ENCODE results near the gene ZNF581.

ZNF581 gene

GRCh38 chr19:55668603-55669348 is 25.3 kb downstream of the ZNF581 start:
- no peak for DNase-seq

- no peak for DNase-seq
Observed at GRCh38 chr19:55669418-55670279, 26.2 kb downstream of the ZNF581 start.

- peak; percentile 44 for DNase-seq
Observed at GRCh38 chr19:55670280-55671053, 27.0 kb downstream of the ZNF581 start.

DNA sequence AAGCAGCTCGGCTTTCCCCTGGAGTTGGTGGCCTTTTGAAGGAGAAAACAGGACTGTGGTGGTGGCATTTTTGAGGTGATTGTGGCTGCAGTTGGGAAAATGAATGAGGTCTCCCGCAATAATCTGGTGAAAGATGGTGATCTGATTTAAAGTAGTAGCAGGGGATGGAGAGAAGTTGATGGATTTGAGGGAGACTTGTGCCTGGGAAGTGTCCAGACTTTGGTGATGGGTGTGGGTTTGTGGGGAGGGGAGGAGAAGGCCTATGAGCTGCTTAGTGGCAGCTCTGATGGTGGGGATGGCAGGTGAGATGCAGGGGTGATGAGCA is 27.6 kb downstream of the ZNF581 start:
- DNase-seq, result no peak

DNA sequence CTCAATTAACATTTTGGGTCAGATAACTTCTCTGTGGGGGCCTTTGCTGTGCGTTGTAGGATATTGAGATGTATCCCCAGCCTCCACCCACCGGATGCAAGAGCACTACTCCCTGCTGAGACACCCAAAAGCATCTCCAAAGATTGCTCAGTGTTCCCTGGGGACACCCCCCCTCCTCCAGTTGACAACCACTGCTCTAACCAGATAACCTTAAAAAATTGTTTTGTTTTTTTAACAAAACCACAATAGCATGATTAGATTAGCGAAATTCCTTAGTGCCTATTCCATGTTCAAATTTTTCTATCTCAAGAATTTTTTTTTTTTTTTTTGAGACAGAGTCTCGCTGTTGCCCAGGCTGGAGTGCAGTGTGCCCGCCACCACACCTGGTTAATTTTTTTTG is 29.0 kb downstream of the ZNF581 start:
- no peak for DNase-seq

DNA sequence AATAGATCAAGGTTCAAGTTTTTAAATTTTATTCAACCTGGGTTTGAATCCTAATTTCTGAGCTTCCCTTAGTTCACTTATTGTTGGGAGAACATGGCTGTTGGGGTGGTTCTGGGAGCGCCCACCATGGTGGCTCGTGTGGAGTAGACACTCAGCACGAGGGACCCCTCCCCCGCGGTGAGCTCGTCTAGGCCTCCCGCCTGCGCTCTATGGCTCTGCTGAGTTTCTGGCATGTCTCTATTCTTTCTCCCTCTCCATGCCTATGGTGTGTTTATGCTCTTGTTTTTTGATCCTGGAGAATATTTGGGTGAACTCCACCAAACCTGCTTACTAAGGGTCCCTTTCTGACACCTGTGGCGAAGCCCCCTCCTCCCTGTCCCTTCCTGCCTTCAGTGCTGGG is 30.0 kb downstream of the ZNF581 start:
- DNase-seq, result peak; percentile 27

GRCh38 chr19:55673889-55674288 is 30.4 kb downstream of the ZNF581 start:
- no peak for DNase-seq

- no peak for DNase-seq
Observed at GRCh38 chr19:55674459-55674840, 31.0 kb downstream of the ZNF581 start.

DNA sequence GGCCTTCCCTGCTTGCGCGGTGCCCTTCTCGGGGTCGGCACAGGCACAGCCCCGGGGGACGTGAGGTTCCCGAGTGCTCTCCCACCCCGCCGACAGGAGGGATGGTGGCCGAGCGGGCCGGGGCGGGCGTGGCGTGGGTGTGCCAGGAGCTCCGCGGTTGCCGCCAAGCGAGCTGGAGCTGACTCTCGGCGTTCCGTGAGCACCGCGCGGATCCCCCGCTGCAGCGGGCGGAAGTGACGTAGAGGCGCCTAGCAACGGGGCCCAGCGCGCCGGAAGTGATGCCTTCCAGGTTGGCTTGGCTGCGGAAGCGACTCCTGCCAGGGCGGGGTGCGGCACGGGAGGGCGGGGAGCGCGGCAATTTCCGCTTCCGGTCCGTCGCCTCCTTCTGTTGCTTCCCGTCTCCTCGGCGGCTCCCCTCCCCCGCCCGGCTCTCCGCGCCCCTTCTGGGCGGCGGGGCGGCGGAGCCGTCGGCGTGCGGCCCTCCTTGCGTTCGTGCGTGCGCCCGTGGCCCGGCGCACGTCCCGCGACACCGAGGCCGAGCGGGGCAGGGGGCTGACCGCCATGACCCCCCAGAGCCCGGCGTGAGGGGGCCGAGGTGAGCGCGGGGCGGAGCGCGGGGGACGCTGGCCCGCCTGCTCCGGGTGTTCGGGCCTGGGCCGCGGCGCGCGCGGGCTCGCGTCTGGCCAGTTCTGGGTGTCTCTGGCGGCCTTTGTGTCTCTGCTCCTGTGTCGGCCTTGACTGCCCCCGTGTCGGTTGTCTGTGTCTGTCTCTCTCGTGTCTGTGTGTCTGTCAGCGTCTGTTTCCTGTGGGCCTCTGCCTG is 31.6 kb downstream of the ZNF581 start, which contains the start of gene EPN1:
Gene EPN1 (plus strand): TSS at position 386 of the 820 bp plus-strand sequence. CDS start 3,402 bp downstream, outside the sequence.
- peak; percentile 99 for DNase-seq

- DNase-seq, result no peak
Observed at GRCh38 chr19:55675661-55676354, 32.4 kb downstream of the ZNF581 start.

DNA sequence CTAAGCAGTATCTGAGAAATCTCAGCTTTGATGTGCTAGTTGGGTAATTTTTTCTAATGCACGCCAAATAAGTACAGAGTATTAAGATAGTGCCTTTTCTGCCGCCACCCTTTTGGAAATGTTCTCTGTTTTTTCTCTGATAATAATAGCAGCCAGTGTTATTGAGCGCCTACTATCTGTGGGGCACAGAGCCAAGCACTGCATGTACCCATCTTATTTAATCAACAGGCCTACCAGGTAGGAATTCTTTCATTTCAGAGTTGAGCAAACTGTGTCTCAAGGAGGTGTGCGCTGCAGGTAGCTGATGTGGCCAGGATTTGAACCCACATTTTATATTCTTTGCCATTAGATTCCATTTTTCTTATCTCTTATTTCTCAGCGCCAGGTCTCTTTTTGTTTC is 32.9 kb downstream of the ZNF581 start:
- peak; percentile 11 for DNase-seq

GRCh38 chr19:55676889-55677505 is 33.5 kb downstream of the ZNF581 start:
- no peak for DNase-seq

DNA sequence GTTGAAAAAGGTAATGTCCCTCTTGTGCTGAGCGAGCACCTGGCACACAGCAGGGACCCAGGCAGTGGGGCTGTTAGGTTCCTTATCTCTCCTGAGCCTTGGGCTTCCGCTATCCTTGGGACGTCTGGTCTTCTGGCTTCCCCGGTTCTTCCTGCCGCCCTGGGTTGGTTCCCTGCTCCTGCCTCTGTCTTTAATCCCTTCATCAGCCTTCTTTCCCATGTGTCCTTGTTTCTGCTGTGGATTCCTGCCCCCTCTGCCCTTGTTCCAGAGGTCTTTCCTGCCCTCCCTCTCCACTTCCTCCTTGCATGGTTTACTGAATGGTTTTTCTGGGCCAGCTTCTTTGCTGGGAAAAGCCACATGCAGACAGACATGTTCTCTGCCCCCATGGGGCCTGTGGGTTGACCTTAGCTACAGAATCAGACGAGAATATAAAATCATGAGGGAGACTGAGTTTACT is 34.2 kb downstream of the ZNF581 start:
- no peak for DNase-seq

DNA sequence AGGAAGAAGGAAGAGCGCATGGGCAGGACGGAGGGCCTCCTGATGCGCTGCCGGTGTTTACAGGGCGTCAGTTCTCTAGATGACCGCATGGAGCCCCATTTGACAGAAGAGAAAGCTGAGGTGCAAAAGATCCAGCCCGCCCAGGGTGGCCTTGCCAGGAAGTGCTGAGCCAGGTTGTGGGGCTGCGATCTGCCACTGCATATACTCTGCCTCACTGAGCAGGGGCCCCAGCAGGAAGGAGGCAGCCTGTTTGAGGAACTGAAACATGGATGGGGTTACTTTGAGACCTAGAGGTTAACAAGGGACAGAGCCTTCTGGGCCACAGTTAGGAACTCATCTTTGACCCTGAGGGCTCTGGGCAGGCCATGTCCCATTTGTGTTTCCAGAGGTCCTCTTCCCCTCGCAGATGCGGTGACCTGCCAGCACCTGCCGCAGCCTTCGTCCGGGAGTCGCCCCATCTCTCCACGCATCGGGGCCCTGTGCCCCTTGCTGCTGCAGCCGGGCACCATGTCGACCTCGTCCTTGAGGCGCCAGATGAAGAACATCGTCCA is 34.7 kb downstream of the ZNF581 start:
- no peak for DNase-seq

DNA sequence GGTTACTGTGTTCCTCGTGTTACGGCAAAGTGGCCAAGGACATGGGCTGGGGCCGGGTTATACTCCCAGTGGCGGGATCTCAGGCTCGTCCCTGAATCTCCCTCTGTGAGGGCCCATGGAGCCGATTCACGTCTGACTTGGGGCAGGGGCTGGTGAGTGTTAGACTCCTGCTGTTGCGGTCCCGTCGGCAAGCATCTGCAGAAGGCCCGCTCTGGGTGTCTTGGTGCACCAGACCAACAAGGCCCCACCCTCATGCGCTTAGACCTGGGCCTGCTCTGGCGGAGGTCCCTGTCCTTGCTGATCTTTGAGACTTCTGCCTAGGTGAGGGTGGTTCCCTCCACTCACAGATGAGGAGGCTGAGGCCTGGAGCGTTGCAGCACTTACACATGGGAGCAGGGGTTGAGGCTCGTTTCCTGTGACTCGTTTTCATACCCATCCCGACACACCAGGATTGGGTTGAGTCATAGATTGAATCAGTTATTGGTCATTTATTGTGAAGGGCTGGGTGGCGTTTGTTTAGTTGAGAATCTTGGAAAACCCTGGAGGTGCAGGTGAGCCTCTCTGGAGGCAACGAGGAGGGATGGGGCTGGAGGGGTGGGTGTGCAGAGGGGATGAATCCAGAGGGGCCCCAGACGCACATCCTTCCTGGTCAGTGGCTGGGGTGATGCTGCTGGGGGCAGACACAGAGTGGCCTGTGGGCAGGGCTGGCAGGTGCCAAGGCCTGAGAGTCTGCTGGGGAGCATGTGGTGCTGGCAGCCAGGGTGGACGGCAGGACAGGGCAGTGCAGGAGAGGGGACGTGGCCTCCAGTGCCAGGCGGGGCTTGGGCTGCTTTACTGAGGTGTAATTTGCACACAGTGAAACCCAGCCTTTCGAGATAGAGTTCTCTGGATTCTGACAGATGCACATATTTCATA is 36.2 kb downstream of the ZNF581 start:
- no peak for DNase-seq

DNA sequence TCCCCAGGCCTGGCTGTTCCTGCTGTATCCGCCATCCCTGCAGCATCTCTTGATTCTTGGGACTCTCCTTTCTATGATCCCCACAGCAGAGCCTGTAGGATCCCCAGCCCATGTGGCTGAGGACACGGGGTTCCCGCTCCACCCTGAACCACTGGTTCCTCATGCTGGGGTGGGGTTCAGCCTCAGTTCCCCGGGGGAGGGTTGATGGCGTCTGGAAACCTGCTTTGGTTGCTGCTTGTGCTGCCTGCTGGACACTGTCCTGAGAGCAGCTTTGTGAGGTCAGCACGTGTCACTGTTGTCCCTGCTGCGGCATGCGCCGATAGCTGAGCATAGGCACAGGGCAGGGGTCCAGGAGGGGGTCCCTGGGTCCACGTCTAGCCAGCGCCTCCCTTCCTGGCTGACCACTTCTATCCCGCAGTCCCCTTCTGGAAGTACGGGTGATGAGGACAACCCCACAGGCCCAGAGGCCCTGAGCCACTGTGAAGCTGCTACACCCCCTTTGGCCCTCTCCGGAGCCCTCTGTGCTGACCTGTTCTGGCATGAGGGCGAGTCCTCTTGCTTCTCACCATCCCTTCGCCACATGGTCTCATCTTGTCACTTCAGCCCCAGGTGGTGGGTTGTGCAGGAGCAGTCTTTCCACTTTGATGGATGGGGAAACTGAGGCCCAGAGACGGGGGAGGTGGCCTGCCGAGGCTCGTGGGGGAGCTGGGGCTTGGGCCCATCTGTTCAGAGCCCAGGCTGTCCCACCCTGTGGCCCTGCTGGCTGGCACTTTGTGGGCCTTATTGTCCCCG is 37.1 kb downstream of the ZNF581 start:
- DNase-seq, result no peak

GRCh38 chr19:55681131-55682092 is 38.0 kb downstream of the ZNF581 start:
- no peak for DNase-seq
